Breast epithelium (tissue), 3 donors: ENCODE measurements around the gene TSPO.

Experiments used
- POLR2A ChIP-seq: fragments of 450-650 bp; IDR thresholded peaks from one replicate; pipeline ENCODE4 v1.6.1; 2016; ENCODE audit warnings: antibody characterized with exemption, mild to moderate bottlenecking, moderate library complexity
- TF ChIP-seq, protein P1 (sequence below), 3 donors: fragments of 450-650 bp; IDR thresholded peaks; one replicate each; pipeline ENCODE4 v1.5.1; 2016 to 2017; ENCODE audit warnings: antibody characterized with exemption in 3 of 3, mild to moderate bottlenecking in 3 of 3, moderate library complexity in 3 of 3

DNA sequence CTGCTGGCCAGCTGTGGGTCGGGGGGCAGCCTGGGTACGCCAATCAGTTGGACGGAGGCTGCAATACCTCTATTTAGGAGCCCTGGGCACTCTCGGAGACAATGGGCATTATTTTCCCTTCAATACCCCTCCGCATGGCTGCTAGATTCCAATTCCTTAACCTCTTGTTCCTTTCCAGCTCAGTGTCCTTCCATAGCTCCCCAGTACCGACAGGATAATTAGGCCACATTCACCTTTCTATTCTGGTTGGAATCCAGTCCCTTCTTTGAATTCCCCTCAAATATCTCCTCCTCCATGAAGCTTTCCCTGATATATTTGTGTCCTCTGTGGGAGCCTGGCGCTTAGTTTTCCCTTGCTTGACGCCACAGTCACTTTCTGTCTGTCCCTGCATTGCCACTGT lies 45.1 kb upstream of the TSPO start:
- TF ChIP-seq POLR2A, result no peak
- TF ChIP-seq, protein P1, sequence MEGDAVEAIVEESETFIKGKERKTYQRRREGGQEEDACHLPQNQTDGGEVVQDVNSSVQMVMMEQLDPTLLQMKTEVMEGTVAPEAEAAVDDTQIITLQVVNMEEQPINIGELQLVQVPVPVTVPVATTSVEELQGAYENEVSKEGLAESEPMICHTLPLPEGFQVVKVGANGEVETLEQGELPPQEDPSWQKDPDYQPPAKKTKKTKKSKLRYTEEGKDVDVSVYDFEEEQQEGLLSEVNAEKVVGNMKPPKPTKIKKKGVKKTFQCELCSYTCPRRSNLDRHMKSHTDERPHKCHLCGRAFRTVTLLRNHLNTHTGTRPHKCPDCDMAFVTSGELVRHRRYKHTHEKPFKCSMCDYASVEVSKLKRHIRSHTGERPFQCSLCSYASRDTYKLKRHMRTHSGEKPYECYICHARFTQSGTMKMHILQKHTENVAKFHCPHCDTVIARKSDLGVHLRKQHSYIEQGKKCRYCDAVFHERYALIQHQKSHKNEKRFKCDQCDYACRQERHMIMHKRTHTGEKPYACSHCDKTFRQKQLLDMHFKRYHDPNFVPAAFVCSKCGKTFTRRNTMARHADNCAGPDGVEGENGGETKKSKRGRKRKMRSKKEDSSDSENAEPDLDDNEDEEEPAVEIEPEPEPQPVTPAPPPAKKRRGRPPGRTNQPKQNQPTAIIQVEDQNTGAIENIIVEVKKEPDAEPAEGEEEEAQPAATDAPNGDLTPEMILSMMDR (IDR thresholded peaks at IDR 0.05), result no peak
